ENCODE measurements around the gene PPP3CB.

DNA sequence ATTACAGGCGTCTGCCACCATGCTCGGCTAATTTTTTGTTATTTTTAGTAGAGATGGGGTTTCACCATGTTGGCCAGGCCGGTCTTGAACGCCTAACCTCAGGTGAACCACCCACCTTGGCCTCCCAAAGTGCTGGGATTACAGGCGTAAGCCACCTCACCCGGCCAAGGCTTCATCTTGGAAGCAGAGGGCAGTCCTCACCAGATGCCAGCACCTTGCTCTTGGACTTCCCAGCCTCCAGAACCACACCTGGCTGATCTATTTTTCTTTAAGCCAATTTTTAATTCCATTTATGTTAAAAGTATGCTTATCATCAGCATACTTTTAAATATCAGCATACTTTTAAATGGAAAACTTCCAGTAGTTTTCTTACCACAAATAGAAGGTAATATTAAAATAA is 94.2 kb downstream of the PPP3CB start:
- TF ChIP-seq POLR2A (IDR thresholded peaks at IDR 0.05; ENCODE audit: low read length) = no peak
- no peak for TF ChIP-seq GATA1 (IDR thresholded peaks at IDR 0.05; ENCODE audit: low read depth, low read length)
